GM12878 (cell line): ENCODE data around the gene NHEJ1. TPM values are rescaled to one million over a fixed set of nuclear protein-coding genes. Genes with fewer than 3 reads are reported as not detected.

ENCODE experiments used
- ASH2L ChIP-seq: fragments of 300-600, 200-600 bp; sonication (generic); IDR thresholded peaks from 2 replicates; pipeline ENCODE4 v1.6.1; 2017; ENCODE audit warnings: low read depth, mild to moderate bottlenecking, borderline replicate concordance
- EP300 ChIP-seq, 2 experiments: fragments of 150-350 bp in 1 of 2; IDR thresholded peaks; 2 replicates each; pipeline ENCODE4 v1.6.1; 2011 to 2012; ENCODE audit warnings: low read depth in 2 of 2, low read length in 2 of 2, borderline replicate concordance in 1 of 2, improper control_type of control experiment in 1 of 2, inconsistent platforms in 1 of 2; ENCODE audit not compliant: control insufficient read depth in 1 of 2
- GATAD2B ChIP-seq: fragments of 450-650 bp; conservative IDR thresholded peaks from 2 replicates; pipeline ENCODE4 v1.6.1; 2017; ENCODE audit warnings: low read depth, mild to moderate bottlenecking, moderate library complexity
- IKZF1 ChIP-seq: fragments of 450-650 bp; conservative IDR thresholded peaks from 2 replicates; pipeline ENCODE4 v1.6.1; 2017; ENCODE audit warnings: antibody characterized with exemption, mild to moderate bottlenecking
- IKZF2 ChIP-seq, 2 experiments: fragments of 450-650 bp; IDR thresholded peaks; 2 replicates each; pipeline ENCODE4 v1.6.1; 2017; ENCODE audit warnings: mild to moderate bottlenecking in 2 of 2, moderate library complexity in 2 of 2
- MEF2B ChIP-seq: fragments of 450-650 bp; IDR thresholded peaks from 2 replicates; pipeline ENCODE4 v1.6.1; 2018; ENCODE audit warnings: mild to moderate bottlenecking, moderate library complexity; ENCODE audit not compliant: partially characterized antibody, poor library complexity, severe bottlenecking
- MTA2 ChIP-seq: fragments of 450-650 bp; IDR thresholded peaks from 2 replicates; pipeline ENCODE4 v1.6.1; 2016; ENCODE audit warnings: low read depth, mild to moderate bottlenecking, moderate library complexity
- NBN ChIP-seq: fragments of 450-650 bp; IDR thresholded peaks from 2 replicates; pipeline ENCODE4 v1.6.1; 2016
- SPI1 ChIP-seq: IDR thresholded peaks from 2 replicates; pipeline ENCODE4 v1.6.1; 2011; ENCODE audit warnings: low read depth, mild to moderate bottlenecking, low read length, moderate library complexity, borderline replicate concordance; ENCODE audit not compliant: insufficient read depth
- STAT3 ChIP-seq: IDR thresholded peaks from 2 replicates; pipeline ENCODE4 v1.6.1; 2011; ENCODE audit warnings: low read depth, low read length, improper control_type of control experiment
- TARDBP ChIP-seq: IDR thresholded peaks from 2 replicates; pipeline ENCODE4 v1.6.1; 2016; ENCODE audit warnings: borderline replicate concordance
- polyA plus RNA-seq, 11 experiments: library from polyadenylated mRNA; depleted of rRNA in 4 of 11; unstranded in 6 of 11; stranded (reverse) in 5 of 11; fragments of >200 nt; fragmentation: Nextera tagmentation in 4 of 11; fragmentation: Illumina TruSeq in 1 of 11; extraction: Ambion mirVana in 4 of 11; extraction: Trizol in 1 of 11; gene quantifications; 1 replicate in 1 of 11; 2 replicates in 10 of 11; pipeline versions ENCODE4 v1.2.1 to v1.2.3, GENCODE V29; 2011 to 2016; ENCODE audit warnings: inconsistent platforms in 2 of 11, missing spikeins in 2 of 11, low read depth in 1 of 11
- total RNA-seq, 4 experiments: library from RNA; depleted of rRNA in 3 of 4; stranded (reverse); fragments of >200 nt in 3 of 4; fragmentation: Illumina TruSeq in 1 of 4; extraction: Trizol in 1 of 4; gene quantifications; 2 replicates each; pipeline versions ENCODE4 v1.2.1 to v1.2.3, GENCODE V29; 2013 to 2021
- TF ChIP-seq, protein P1 (sequence below): fragments of 450-650 bp; IDR thresholded peaks from 2 replicates; pipeline ENCODE4 v1.6.1; 2016; ENCODE audit warnings: mild to moderate bottlenecking

Gene NHEJ1
- total and polyA plus RNA-seq, 10 of the 15 experiments (the other 5 are each of a cell fraction or from before 2014, with no cell fraction given) = 11.8 to 20.2 (median 17.0) TPM

DNA sequence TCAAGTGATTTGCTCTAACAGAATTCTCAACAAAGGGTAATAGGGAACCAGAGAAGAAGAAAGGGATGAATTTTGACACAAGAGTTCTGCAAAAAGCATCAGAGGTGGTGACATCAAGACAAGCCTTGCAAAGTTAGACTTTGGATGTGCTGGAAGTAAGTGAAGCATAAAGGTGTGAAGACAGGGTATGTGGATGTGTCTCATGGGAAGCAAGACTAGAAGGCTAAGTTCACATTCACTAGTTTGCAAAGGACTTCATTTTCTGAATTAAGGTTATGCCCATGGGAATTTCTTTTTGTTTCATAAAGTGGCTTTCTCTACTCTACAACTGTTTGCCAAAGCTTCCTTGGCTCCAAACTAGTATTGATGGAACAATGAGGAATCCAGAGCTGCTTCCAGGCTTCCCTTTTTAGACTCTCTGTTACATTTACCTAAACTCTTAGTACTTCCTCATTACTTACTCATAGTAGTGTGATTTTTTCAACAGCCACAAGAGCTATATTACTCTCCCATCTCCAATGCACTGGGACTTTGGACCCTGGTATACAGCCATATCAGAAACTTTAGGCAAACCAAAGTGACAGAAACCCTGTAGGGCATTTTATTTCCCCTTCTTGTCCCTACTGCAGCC, 78.8 kb downstream of the NHEJ1 start (continued):
- TF ChIP-seq, protein P1, sequence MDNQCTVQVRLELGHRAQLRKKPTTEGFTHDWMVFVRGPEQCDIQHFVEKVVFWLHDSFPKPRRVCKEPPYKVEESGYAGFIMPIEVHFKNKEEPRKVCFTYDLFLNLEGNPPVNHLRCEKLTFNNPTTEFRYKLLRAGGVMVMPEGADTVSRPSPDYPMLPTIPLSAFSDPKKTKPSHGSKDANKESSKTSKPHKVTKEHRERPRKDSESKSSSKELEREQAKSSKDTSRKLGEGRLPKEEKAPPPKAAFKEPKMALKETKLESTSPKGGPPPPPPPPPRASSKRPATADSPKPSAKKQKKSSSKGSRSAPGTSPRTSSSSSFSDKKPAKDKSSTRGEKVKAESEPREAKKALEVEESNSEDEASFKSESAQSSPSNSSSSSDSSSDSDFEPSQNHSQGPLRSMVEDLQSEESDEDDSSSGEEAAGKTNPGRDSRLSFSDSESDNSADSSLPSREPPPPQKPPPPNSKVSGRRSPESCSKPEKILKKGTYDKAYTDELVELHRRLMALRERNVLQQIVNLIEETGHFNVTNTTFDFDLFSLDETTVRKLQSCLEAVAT = no peak
- TF ChIP-seq TARDBP (no peak), IKZF1 (peak; percentile 51), GATAD2B (0 out of 2 replicates have a peak, but pooled peaks have one; percentile 30), STAT3 (no peak), MTA2 (peak; percentile 28; the same call in 1 of the 2 replicates), ASH2L (no peak), IKZF2 (IDR thresholded peaks at IDR 0.05) (peak; percentile 46 to 57; a peak in 2 of 4 replicates), SPI1 (peak; percentile 28; the same call in 1 of the 2 replicates), NBN (no peak), MEF2B (peak; percentile 61), EP300 (IDR thresholded peaks at IDR 0.05; ENCODE audit: borderline replicate concordance in 1 of 2, control insufficient read depth in 1 of 2, low read depth in 2 of 2, low read length in 2 of 2) (no peak)
